Skeletal muscle cell (primary cell): ENCODE data around the gene HS3ST4.
"Not testable (repeated sequence)": the region's sequence is repeated elsewhere in the genome, so short reads cannot be mapped to it uniquely, and the experiment has no call there.

Experiments
- DNase-seq: peaks from one replicate; pipeline ENCODE4 v3.0.0-alpha.2; 2010; ENCODE audit warnings: low read depth
- H3K4me3 ChIP-seq: 2 replicates; pipeline ENCODE4 v1.5.1; 2011; ENCODE audit warnings: low read depth, mild to moderate bottlenecking, control low read depth, low read length, moderate library complexity

Gene HS3ST4

GRCh38 chr16:25729188-25729915, 37.6 kb downstream of the HS3ST4 start:
- DNase-seq: no peak
- H3K4me3 ChIP-seq: no peak overlapping the region

GRCh38 chr16:25730396-25730795, 38.6 kb downstream of the HS3ST4 start:
- no peak for DNase-seq
- H3K4me3 ChIP-seq: no peak overlapping the region

- no peak overlapping the region for H3K4me3 ChIP-seq
- DNase-seq: no peak
These were observed 42.9 kb downstream of the HS3ST4 start for GRCh38 chr16:25734430-25735385.

GRCh38 chr16:25735645-25736044, 43.9 kb downstream of the HS3ST4 start:
- no peak for DNase-seq
- no peak overlapping the region for H3K4me3 ChIP-seq

GRCh38 chr16:25747160-25747758, 55.5 kb downstream of the HS3ST4 start:
- DNase-seq: no peak
- H3K4me3 ChIP-seq: no peak overlapping the region

GRCh38 chr16:25748092-25748654, 56.4 kb downstream of the HS3ST4 start:
- H3K4me3 ChIP-seq: no peak overlapping the region
- DNase-seq: no peak

GRCh38 chr16:25750488-25751216, 58.9 kb downstream of the HS3ST4 start:
- no peak for DNase-seq
- H3K4me3 ChIP-seq: no peak overlapping the region

- DNase-seq: no peak
- H3K4me3 ChIP-seq: no peak overlapping the region
These were observed 59.6 kb downstream of the HS3ST4 start for GRCh38 chr16:25751230-25751835.

- DNase-seq: no peak
These were observed 72.7 kb downstream of the HS3ST4 start for GRCh38 chr16:25764466-25764865.

GRCh38 chr16:25771216-25771615, 79.5 kb downstream of the HS3ST4 start:
- no peak for DNase-seq
- no peak overlapping the region for H3K4me3 ChIP-seq

More at GRCh38 chr16:25764466-25764865, 72.7 kb downstream of the HS3ST4 start:
- H3K4me3 ChIP-seq: no peak overlapping the region

- DNase-seq: no peak
- no peak overlapping the region for H3K4me3 ChIP-seq
These were observed 80.2 kb downstream of the HS3ST4 start for GRCh38 chr16:25771812-25772568.

- H3K4me3 ChIP-seq, DNase-seq: not testable (repeated sequence)
These were observed 84.5 kb downstream of the HS3ST4 start for GRCh38 chr16:25776214-25776613.

- DNase-seq: no peak
- H3K4me3 ChIP-seq: no peak overlapping the region
These were observed 91.5 kb downstream of the HS3ST4 start for GRCh38 chr16:25783226-25783625.

- DNase-seq: no peak
- no peak overlapping the region for H3K4me3 ChIP-seq
These were observed 93.6 kb downstream of the HS3ST4 start for GRCh38 chr16:25785361-25785760.

GRCh38 chr16:25786748-25787147, 95.0 kb downstream of the HS3ST4 start:
- H3K4me3 ChIP-seq: no peak overlapping the region
- no peak for DNase-seq

GRCh38 chr16:25788637-25789036, 96.9 kb downstream of the HS3ST4 start:
- no peak for DNase-seq
- H3K4me3 ChIP-seq: no peak overlapping the region

GRCh38 chr16:25796239-25796638, 104.5 kb downstream of the HS3ST4 start:
- H3K4me3 ChIP-seq: no peak overlapping the region
- DNase-seq: no peak

GRCh38 chr16:25798065-25798464, 106.3 kb downstream of the HS3ST4 start:
- no peak for DNase-seq
- no peak overlapping the region for H3K4me3 ChIP-seq
